NCI-H2171 (cell line): ENCODE measurements around the gene CEP170B.

Experiments used
- DNase-seq: peaks from one replicate; lab custom pipeline; 2025; lab: John Stamatoyannopoulos, UW

CEP170B gene

GRCh38 chr14:104868060-104868740 lies 3.1 kb downstream of the CEP170B start:
- DNase-seq: no peak

- DNase-seq: no peak
Measured at GRCh38 chr14:104868811-104869572, 3.9 kb downstream of the CEP170B start.

- no peak for DNase-seq
Measured at GRCh38 chr14:104869669-104870367, 4.8 kb downstream of the CEP170B start.

- no peak for DNase-seq
Measured at GRCh38 chr14:104870368-104871144, 5.5 kb downstream of the CEP170B start.

GRCh38 chr14:104871145-104871655 lies 6.1 kb downstream of the CEP170B start:
- no peak for DNase-seq

GRCh38 chr14:104871656-104872468 lies 6.8 kb downstream of the CEP170B start:
- DNase-seq: no peak

GRCh38 chr14:104872469-104873341 lies 7.6 kb downstream of the CEP170B start:
- no peak for DNase-seq

- DNase-seq: no peak
Measured at GRCh38 chr14:104873380-104874055, 8.4 kb downstream of the CEP170B start.

GRCh38 chr14:104874110-104874531 lies 9.1 kb downstream of the CEP170B start:
- DNase-seq: no peak

GRCh38 chr14:104874571-104875411 lies 9.7 kb downstream of the CEP170B start:
- DNase-seq: no peak

- DNase-seq: no peak
Measured at GRCh38 chr14:104875412-104875751, 10.3 kb downstream of the CEP170B start.

- no peak for DNase-seq
Measured at GRCh38 chr14:104875811-104876210, 10.7 kb downstream of the CEP170B start.

GRCh38 chr14:104876251-104876699 lies 11.2 kb downstream of the CEP170B start:
- no peak for DNase-seq

- no peak for DNase-seq
Measured at GRCh38 chr14:104877066-104877805, 12.2 kb downstream of the CEP170B start.

- no peak for DNase-seq
Measured at GRCh38 chr14:104877806-104878550, 12.9 kb downstream of the CEP170B start.

GRCh38 chr14:104878582-104878981 lies 13.5 kb downstream of the CEP170B start:
- DNase-seq: peak; percentile 37
